ENCODE results near the gene BOD1. TPM values are rescaled to one million over a fixed set of nuclear protein-coding genes. Genes with fewer than 3 reads are reported as not detected.

Gene BOD1
- total and polyA plus RNA-seq, 10 of the 15 experiments (the other 5 are each of a cell fraction or from before 2014, with no cell fraction given) = 14.1 to 35.8 (median 29.6) TPM

- TF ChIP-seq EGR1 (IDR thresholded peaks at IDR 0.05; ENCODE audit: borderline replicate concordance in 1 of 2, low read depth in 2 of 2, low read length in 2 of 2) (0 out of 3 replicates have a peak, but pooled peaks of 1 of the 2 experiments have one; percentile 23), TCF12 (IDR thresholded peaks at IDR 0.05; ENCODE audit: low read depth, low read length) (no peak), NBN (IDR thresholded peaks at IDR 0.05) (no peak), SMC3 (IDR thresholded peaks at IDR 0.05; ENCODE audit: borderline replicate concordance, low read length) (peak; percentile 62), NR2F1 (conservative IDR thresholded peaks at IDR 0.05) (no peak)
Observed at GRCh38 chr5:173581408-173582215, 34.8 kb downstream of the BOD1 start (continued).

GRCh38 chr5:173578947-173579615 is 37.4 kb downstream of the BOD1 start:
- in situ Hi-C loops (cut with MboI) = no loop called here
- Histone ChIP-seq H3K27ac (ENCODE audit: control insufficient read depth, insufficient read depth) (no peak overlapping the region), H2AFZ (ENCODE audit: control insufficient read depth, low read depth, low read length) (no peak overlapping the region), H3K9ac (ENCODE audit: control insufficient read depth, insufficient read depth, low read length) (no peak overlapping the region), H3K79me2 (ENCODE audit: control insufficient read depth, insufficient read depth, low read length) (no peaks in the 10 kb centered on the region), H3K4me3 (no peak overlapping the region), H3K4me2 (ENCODE audit: control insufficient read depth, insufficient read depth) (no peak overlapping the region), H3K4me1 (ENCODE audit: control insufficient read depth, insufficient read depth, low read length) (no peaks in the 10 kb centered on the region), H3K27me3 (replicated peaks in 1 of 2; ENCODE audit: control insufficient read depth in 2 of 2, insufficient read depth in 2 of 2, low read length in 1 of 2) (no peaks in the 10 kb centered on the region; a peak in 1 of 4 replicates), H3K36me3 (ENCODE audit: control insufficient read depth in 2 of 2, insufficient read depth in 2 of 2, low read length in 1 of 2) (no peaks in the 10 kb centered on the region), H4K20me1 (ENCODE audit: control insufficient read depth, insufficient read depth) (no peaks in the 10 kb centered on the region), H3K9me3 (replicated peaks; ENCODE audit: control insufficient read depth, insufficient read depth, low read length) (peaks cover 5% of the 10 kb centered on the region; the same call in 2 of the 3 replicates)
- no peak for FAIRE-seq
- no TSS peak for BruUV-seq (replicated peaks)
- ATAC-seq = no peak
- SMC1A ChIA-PET (ENCODE audit: uncharacterized antibody, unreplicated experiment) = interaction anchor here (1.2 kb wide), 1 partner anchor 45 kb away, joined by 3 read pairs; no protein-coding TSS in a partner anchor
- WGBS (ENCODE audit: insufficient coverage, insufficient replicate concordance, low lambda C conversion rate, missing lambda C conversion rate) = 13% methylated on average over 4 of the region's 4 CpGs
- CTCF ChIA-PET = interaction anchor here (0.9 to 2.2 kb wide), 7 partner anchors 9 to 735 kb away, joined by 3 to 7 read pairs (median 3); partner anchors contain the start of gene BOD1
- intact Hi-C loops (cut with micrococcal nuclease; ENCODE audit: unreplicated experiment) = no loop called here
- RAD21 ChIA-PET (ENCODE audit: unreplicated experiment) = no interaction called here
- TF ChIP-seq MLLT1 (IDR thresholded peaks at IDR 0.05) (no peak), DPF2 (IDR thresholded peaks at IDR 0.05) (no peak), SREBF1 (IDR thresholded peaks at IDR 0.05; ENCODE audit: low read length) (no peak), MEF2A (IDR thresholded peaks at IDR 0.05; ENCODE audit: insufficient read depth, low read depth, low read length) (no peak), GATAD2B (conservative IDR thresholded peaks at IDR 0.05; ENCODE audit: low read depth) (no peak), YY1 (IDR thresholded peaks at IDR 0.05; ENCODE audit: low read depth, low read length) (no peak), IKZF2 (IDR thresholded peaks at IDR 0.05) (no peak), JUNB (IDR thresholded peaks at IDR 0.05) (no peak), EP300 (IDR thresholded peaks at IDR 0.05; ENCODE audit: borderline replicate concordance in 1 of 2, control insufficient read depth in 1 of 2, low read depth in 2 of 2, low read length in 2 of 2) (no peak), CBX3 (IDR thresholded peaks at IDR 0.05; ENCODE audit: borderline replicate concordance, low read depth) (no peak), NR2C1 (IDR thresholded peaks at IDR 0.05) (no peak), SPI1 (IDR thresholded peaks at IDR 0.05; ENCODE audit: borderline replicate concordance, insufficient read depth, low read depth, low read length) (no peak)
- DNase-seq (ENCODE audit: low read depth, low spot score) = no peak
- POLR2A ChIA-PET = no interaction called here

Data from GM12878 (cell line).